GM10248 (cell line): ENCODE results near the gene HSDL1.

Experiments
- CTCF ChIA-PET: fragments of 300-600 bp; sonication (Branson Sonifier 250); formaldehyde crosslinking; extraction: SDS; loops from one replicate; lab custom pipeline; 2021; ENCODE audit warnings: antibody characterized with exemption; lab: Yijun Ruan, JAX
- POLR2A ChIA-PET: fragments of 350-650 bp; sonication (Branson Sonifier 250); formaldehyde crosslinking; extraction: SDS; loops from one replicate; lab custom pipeline; 2020; ENCODE audit warnings: antibody characterized with exemption; lab: Yijun Ruan, JAX
- DNase-seq: peaks from one replicate; pipeline ENCODE4 v3.0.0; 2012; ENCODE audit errors: extremely low spot score
- CTCF ChIP-seq: IDR thresholded peaks from 2 replicates; pipeline ENCODE4 v1.5.1; 2012; ENCODE audit warnings: mild to moderate bottlenecking, low read depth; ENCODE audit errors: extremely low read depth, missing control alignments, control extremely low read depth

The HSDL1 gene

GRCh38 chr16:84186685-84187437 lies 41.9 kb upstream of the HSDL1 start, which contains the start of gene TAF1C:
Gene TAF1C, minus strand, starts transcription at chr16:84187057. Its CDS starts 2,069 bp downstream, at chr16:84184988.
- CTCF ChIA-PET: interaction anchor here (0.6 to 4.7 kb wide), 65 partner anchors 9 to 552 kb away, joined by 3 to 155 read pairs (median 4); partner anchors contain the start of genes DNAAF1, HSDL1, MBTPS1 and OSGIN1
- TF ChIP-seq CTCF: peak; percentile 99
- POLR2A ChIA-PET: interaction anchor here (0.8 kb wide), 1 partner anchor 70 kb away, joined by 4 read pairs; the partner anchor contains the start of gene MBTPS1
- peak; percentile 99 for DNase-seq

- CTCF ChIA-PET: interaction anchor here (1.4 to 2.1 kb wide), 3 partner anchors 9 to 68 kb away, joined by 3 to 5 read pairs (median 3); partner anchors contain the start of gene MBTPS1
- POLR2A ChIA-PET: no interaction called here
- no peak for DNase-seq
- TF ChIP-seq CTCF: no peak
Measured at GRCh38 chr16:84184775-84185174, 39.8 kb upstream of the HSDL1 start.

- POLR2A ChIA-PET: no interaction called here
- DNase-seq: no peak
- CTCF ChIA-PET: interaction anchor here (1.2 to 2.1 kb wide), 4 partner anchors 8 to 96 kb away, joined by 3 to 5 read pairs (median 3); partner anchors contain the start of gene MBTPS1
- no peak for TF ChIP-seq CTCF
Measured at GRCh38 chr16:84183911-84184591, 39.1 kb upstream of the HSDL1 start.

GRCh38 chr16:84183572-84183875 lies 38.5 kb upstream of the HSDL1 start:
- ChIA-PET CTCF (interaction anchor here (1.2 to 2.1 kb wide), 2 partner anchors 13 to 96 kb away, joined by 3 to 5 read pairs; no protein-coding TSS in a partner anchor), POLR2A (no interaction called here)
- TF ChIP-seq CTCF: no peak
- DNase-seq: no peak

GRCh38 chr16:84182680-84183571 lies 37.9 kb upstream of the HSDL1 start:
- TF ChIP-seq CTCF: no peak
- ChIA-PET CTCF (interaction anchor here (0.8 to 1.2 kb wide), 3 partner anchors 94 to 98 kb away, joined by 3 to 4 read pairs (median 3); no protein-coding TSS in a partner anchor), POLR2A (no interaction called here)
- no peak for DNase-seq
